WTC11 (cell line): ENCODE data around the gene ANTXRL.

Experiments
- CREM ChIP-seq: sonication (generic); formaldehyde crosslinking; IDR thresholded peaks from 2 replicates; pipeline ENCODE4 v1.8.1; 2022; ENCODE audit warnings: mild to moderate bottlenecking, missing genetic modification reagents, moderate library complexity
- CTCF ChIP-seq: fragments of 200-600 bp; IDR thresholded peaks from 2 replicates; pipeline ENCODE4 v1.8.0; 2022; ENCODE audit warnings: antibody characterized with exemption
- HMGXB4 ChIP-seq: sonication (generic); formaldehyde crosslinking; IDR thresholded peaks from 2 replicates; pipeline ENCODE4 v1.8.1; 2023; ENCODE audit warnings: mild to moderate bottlenecking, moderate library complexity, missing genetic modification reagents
- OVOL2 ChIP-seq: fragments of 250-450 bp; sonication (Bioruptor Pico); IDR thresholded peaks from 2 replicates; pipeline ENCODE4 v1.9.0; 2021; ENCODE audit warnings: mild to moderate bottlenecking, borderline replicate concordance
- PRRX2 ChIP-seq: fragments of 250-450 bp; sonication (Bioruptor Pico); IDR thresholded peaks from 2 replicates; pipeline ENCODE4 v1.8.0; 2021; ENCODE audit warnings: mild to moderate bottlenecking
- ZNF219 ChIP-seq: sonication (generic); formaldehyde crosslinking; IDR thresholded peaks from 2 replicates; pipeline ENCODE4 v1.8.0; 2023; ENCODE audit warnings: missing genetic modification reagents, mild to moderate bottlenecking, borderline replicate concordance
- ZNF671 ChIP-seq: fragments of 250-450 bp; sonication (Bioruptor Pico); IDR thresholded peaks from 2 replicates; pipeline ENCODE4 v1.8.0; 2021; ENCODE audit warnings: mild to moderate bottlenecking
- TF ChIP-seq, protein P1 (sequence below): sonication (generic); formaldehyde crosslinking; IDR thresholded peaks from 2 replicates; pipeline ENCODE4 v1.8.0; 2023; ENCODE audit warnings: mild to moderate bottlenecking, missing genetic modification reagents

DNA sequence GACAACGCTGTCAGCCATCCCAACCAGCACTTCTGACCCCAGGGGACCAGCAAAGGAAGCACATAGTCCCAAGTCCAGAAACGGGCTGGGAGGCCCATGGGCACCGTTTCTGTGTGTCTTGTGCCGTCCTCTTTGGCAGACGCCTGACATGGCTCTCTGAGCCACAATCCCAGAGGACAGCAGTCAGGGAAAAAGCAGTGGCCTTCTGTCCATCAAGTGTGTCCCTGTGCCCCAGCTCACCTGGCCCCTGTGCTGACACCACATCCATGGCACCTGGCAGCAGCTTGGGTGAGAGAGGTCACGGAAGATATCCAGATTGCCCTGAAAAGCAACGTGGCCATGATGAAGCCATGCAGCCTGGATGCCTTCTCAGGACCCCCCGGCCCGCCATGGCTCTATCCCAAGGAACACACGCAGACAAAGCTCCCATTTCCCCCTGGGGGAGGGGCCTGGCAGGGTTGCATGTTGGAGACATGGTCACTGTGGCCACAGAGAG, 38.1 kb upstream of the ANTXRL start:
- TF ChIP-seq HMGXB4 (CRISPR knock-in tag) (no peak), CTCF (no peak), PRRX2 (CRISPR knock-in tag) (no peak), ZNF671 (CRISPR knock-in tag) (no peak), CREM (no peak), ZNF219 (CRISPR knock-in tag) (no peak), OVOL2 (CRISPR knock-in tag) (no peak)
- TF ChIP-seq, protein P1, sequence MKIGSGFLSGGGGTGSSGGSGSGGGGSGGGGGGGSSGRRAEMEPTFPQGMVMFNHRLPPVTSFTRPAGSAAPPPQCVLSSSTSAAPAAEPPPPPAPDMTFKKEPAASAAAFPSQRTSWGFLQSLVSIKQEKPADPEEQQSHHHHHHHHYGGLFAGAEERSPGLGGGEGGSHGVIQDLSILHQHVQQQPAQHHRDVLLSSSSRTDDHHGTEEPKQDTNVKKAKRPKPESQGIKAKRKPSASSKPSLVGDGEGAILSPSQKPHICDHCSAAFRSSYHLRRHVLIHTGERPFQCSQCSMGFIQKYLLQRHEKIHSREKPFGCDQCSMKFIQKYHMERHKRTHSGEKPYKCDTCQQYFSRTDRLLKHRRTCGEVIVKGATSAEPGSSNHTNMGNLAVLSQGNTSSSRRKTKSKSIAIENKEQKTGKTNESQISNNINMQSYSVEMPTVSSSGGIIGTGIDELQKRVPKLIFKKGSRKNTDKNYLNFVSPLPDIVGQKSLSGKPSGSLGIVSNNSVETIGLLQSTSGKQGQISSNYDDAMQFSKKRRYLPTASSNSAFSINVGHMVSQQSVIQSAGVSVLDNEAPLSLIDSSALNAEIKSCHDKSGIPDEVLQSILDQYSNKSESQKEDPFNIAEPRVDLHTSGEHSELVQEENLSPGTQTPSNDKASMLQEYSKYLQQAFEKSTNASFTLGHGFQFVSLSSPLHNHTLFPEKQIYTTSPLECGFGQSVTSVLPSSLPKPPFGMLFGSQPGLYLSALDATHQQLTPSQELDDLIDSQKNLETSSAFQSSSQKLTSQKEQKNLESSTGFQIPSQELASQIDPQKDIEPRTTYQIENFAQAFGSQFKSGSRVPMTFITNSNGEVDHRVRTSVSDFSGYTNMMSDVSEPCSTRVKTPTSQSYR (CRISPR knock-in tag): no peak
